Activated CD8-positive, alpha-beta memory T cell treated with anti-CD3 and anti-CD28 coated beads for 48 hours (primary cell): ENCODE data around the gene NAA25.

Experiments used
- DNase-seq, 3 experiments: peaks; one replicate each; pipeline ENCODE4 v3.0.0-alpha.2; 2020; ENCODE audit warnings: low read depth in 2 of 3, low spot score in 2 of 3

NAA25 gene

GRCh38 chr12:111980598-111980997, 128.0 kb downstream of the NAA25 start:
- DNase-seq, result no peak

GRCh38 chr12:111978545-111978944, 130.0 kb downstream of the NAA25 start:
- DNase-seq, result no peak

GRCh38 chr12:111976860-111977259, 131.7 kb downstream of the NAA25 start:
- DNase-seq, result no peak
